HCT116 (cell line): ENCODE results near the gene DNAJC5G.

ENCODE experiments used
- EGR1 ChIP-seq: IDR thresholded peaks from 2 replicates; pipeline ENCODE4 v1.6.1; 2012; ENCODE audit warnings: low read depth
- ELF1 ChIP-seq: IDR thresholded peaks from 2 replicates; pipeline ENCODE4 v1.6.1; 2012; ENCODE audit warnings: low read depth, borderline replicate concordance
- EZH2 ChIP-seq: fragments of 200-600 bp; sonication (generic); IDR thresholded peaks from 2 replicates; pipeline ENCODE4 v1.6.1; 2017; ENCODE audit warnings: antibody characterized with exemption, mixed run types
- EZH2phosphoT487 ChIP-seq: fragments of 200-600 bp; IDR thresholded peaks from 2 replicates; pipeline ENCODE4 v1.6.1; 2018; ENCODE audit warnings: antibody characterized with exemption, borderline replicate concordance
- POLR2A ChIP-seq: IDR thresholded peaks from 2 replicates; pipeline ENCODE4 v1.7.0; 2011; ENCODE audit warnings: borderline replicate concordance; ENCODE audit not compliant: insufficient read depth, insufficient read length; ENCODE audit errors: extremely low read depth
- POLR2AphosphoS5 ChIP-seq: IDR thresholded peaks from 2 replicates; pipeline ENCODE4 v1.6.1; 2011; ENCODE audit warnings: mild to moderate bottlenecking, low read depth, low read length, moderate library complexity
- RAD21 ChIP-seq: IDR thresholded peaks from 2 replicates; pipeline ENCODE4 v1.6.1; 2012; ENCODE audit warnings: low read depth, mild to moderate bottlenecking
- SP1 ChIP-seq: IDR thresholded peaks from 2 replicates; pipeline ENCODE4 v1.6.1; 2012; ENCODE audit warnings: low read depth
- ZNF274 ChIP-seq: fragments of 200-500 bp; sonication (Bioruptor generic); IDR thresholded peaks from 2 replicates; pipeline ENCODE4 v1.6.1; 2014; ENCODE audit warnings: mild to moderate bottlenecking, low read depth, low read length, inconsistent platforms
- TF ChIP-seq, protein P1 (sequence below), 3 experiments: fragments of 200-600 bp in 1 of 3; sonication (generic) in 1 of 3; IDR thresholded peaks in 2 of 3; conservative IDR thresholded peaks in 1 of 3; 2 replicates each; pipeline ENCODE4 v1.5.1; 2012 to 2017; ENCODE audit warnings: low read depth in 2 of 3, low read length in 2 of 3, antibody characterized with exemption in 1 of 3, borderline replicate concordance in 1 of 3, control low read depth in 1 of 3, mild to moderate bottlenecking in 1 of 3, mixed read lengths in 1 of 3, mixed run types in 1 of 3, moderate library complexity in 1 of 3; ENCODE audit not compliant: insufficient read depth in 1 of 3
- TF ChIP-seq, protein P2 (sequence below): IDR thresholded peaks from 2 replicates; pipeline ENCODE4 v1.6.1; 2012
- TF ChIP-seq, protein P3 (sequence below): IDR thresholded peaks from 2 replicates; pipeline ENCODE4 v1.6.1; 2012; ENCODE audit warnings: low read depth

DNA sequence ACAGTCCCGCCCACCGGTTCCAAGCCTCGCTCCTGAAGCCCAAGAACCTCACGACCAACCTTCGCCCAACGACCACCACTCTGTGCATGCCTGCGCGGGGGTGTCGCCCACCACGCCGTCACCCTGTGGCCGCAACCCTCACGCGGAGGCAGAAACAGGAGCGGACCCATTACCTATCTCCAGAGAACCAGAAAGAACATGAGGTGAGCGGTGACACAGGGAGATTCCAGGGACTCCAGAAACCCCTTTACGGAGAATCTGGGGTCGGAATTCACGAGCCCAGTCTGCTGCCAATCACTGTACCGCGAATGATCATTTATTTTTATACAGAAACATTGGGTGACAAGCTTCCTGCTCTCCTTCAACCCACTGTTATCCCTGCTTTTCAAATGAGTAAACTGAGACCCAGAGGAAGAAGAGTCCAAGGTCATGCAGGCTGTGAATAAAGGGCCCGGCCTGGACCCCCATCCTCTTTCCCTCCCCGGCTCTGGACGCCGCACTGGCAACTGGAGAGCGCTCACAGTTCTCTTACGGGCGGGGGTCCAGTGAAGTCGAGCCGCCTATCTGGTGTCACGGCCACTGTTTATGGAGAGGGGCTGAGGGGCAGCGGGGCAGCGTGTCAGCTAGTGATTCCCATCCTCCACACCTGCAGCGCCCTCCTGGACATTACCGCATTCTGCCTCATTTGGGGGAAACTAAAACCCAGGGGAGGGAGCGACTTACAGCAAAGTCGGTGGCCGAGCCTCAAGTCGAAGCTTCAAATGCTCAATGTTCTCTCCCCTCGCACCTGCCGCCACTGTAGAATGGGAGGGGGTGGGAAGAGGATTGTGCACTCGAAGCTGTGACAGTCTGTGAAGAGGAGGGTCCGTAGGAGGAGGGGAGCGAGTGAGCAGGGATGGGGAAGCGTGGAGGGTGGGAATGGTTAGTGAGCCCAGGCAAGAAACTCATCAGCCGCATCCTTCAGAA, 11.7 kb upstream of the DNAJC5G start:
- TF ChIP-seq, protein P1, sequence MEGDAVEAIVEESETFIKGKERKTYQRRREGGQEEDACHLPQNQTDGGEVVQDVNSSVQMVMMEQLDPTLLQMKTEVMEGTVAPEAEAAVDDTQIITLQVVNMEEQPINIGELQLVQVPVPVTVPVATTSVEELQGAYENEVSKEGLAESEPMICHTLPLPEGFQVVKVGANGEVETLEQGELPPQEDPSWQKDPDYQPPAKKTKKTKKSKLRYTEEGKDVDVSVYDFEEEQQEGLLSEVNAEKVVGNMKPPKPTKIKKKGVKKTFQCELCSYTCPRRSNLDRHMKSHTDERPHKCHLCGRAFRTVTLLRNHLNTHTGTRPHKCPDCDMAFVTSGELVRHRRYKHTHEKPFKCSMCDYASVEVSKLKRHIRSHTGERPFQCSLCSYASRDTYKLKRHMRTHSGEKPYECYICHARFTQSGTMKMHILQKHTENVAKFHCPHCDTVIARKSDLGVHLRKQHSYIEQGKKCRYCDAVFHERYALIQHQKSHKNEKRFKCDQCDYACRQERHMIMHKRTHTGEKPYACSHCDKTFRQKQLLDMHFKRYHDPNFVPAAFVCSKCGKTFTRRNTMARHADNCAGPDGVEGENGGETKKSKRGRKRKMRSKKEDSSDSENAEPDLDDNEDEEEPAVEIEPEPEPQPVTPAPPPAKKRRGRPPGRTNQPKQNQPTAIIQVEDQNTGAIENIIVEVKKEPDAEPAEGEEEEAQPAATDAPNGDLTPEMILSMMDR (IDR thresholded peaks at IDR 0.05 in 2 of 3, conservative IDR thresholded peaks at IDR 0.05 in 1 of 3; ENCODE audit: borderline replicate concordance in 1 of 3, insufficient read depth in 1 of 3, low read depth in 2 of 3, low read length in 2 of 3), result no peak
- TF ChIP-seq POLR2A (no peak), EZH2phosphoT487 (no peak), ELF1 (no peak), EZH2 (no peak), ZNF274 (no peak), RAD21 (no peak), EGR1 (no peak), SP1 (no peak), POLR2AphosphoS5 (no peak)
- TF ChIP-seq, protein P2, sequence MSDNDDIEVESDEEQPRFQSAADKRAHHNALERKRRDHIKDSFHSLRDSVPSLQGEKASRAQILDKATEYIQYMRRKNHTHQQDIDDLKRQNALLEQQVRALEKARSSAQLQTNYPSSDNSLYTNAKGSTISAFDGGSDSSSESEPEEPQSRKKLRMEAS, result no peak
- TF ChIP-seq, protein P3, sequence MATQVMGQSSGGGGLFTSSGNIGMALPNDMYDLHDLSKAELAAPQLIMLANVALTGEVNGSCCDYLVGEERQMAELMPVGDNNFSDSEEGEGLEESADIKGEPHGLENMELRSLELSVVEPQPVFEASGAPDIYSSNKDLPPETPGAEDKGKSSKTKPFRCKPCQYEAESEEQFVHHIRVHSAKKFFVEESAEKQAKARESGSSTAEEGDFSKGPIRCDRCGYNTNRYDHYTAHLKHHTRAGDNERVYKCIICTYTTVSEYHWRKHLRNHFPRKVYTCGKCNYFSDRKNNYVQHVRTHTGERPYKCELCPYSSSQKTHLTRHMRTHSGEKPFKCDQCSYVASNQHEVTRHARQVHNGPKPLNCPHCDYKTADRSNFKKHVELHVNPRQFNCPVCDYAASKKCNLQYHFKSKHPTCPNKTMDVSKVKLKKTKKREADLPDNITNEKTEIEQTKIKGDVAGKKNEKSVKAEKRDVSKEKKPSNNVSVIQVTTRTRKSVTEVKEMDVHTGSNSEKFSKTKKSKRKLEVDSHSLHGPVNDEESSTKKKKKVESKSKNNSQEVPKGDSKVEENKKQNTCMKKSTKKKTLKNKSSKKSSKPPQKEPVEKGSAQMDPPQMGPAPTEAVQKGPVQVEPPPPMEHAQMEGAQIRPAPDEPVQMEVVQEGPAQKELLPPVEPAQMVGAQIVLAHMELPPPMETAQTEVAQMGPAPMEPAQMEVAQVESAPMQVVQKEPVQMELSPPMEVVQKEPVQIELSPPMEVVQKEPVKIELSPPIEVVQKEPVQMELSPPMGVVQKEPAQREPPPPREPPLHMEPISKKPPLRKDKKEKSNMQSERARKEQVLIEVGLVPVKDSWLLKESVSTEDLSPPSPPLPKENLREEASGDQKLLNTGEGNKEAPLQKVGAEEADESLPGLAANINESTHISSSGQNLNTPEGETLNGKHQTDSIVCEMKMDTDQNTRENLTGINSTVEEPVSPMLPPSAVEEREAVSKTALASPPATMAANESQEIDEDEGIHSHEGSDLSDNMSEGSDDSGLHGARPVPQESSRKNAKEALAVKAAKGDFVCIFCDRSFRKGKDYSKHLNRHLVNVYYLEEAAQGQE, result no peak
